Ascending aorta (tissue), 2 donors: Measurements from ENCODE around the gene TNNI3K. TPM values are rescaled to one million over a fixed set of nuclear protein-coding genes. Genes with fewer than 3 reads are reported as not detected.

Source experiments
- DNase-seq, 2 donors: peaks; one replicate each; pipeline ENCODE4 v3.0.0-alpha.2; 2019; ENCODE audit warnings: low spot score in 2 of 2
- H3K27ac ChIP-seq, 2 donors: fragments of 200-600 bp; sonication (generic); one replicate each; pipeline ENCODE4 v1.5.1; 2016 to 2017; ENCODE audit warnings: mild to moderate bottlenecking in 1 of 2
- H3K27me3 ChIP-seq: fragments of 200-600 bp; sonication (generic); one replicate; pipeline ENCODE4 v1.5.1; 2017
- H3K36me3 ChIP-seq, 2 donors: fragments of 200-600 bp; sonication (generic); one replicate each; pipeline ENCODE4 v1.5.1; 2016
- H3K4me1 ChIP-seq, 2 donors: fragments of 200-600 bp; sonication (generic); one replicate each; pipeline ENCODE4 v1.5.1; 2016 to 2017; ENCODE audit warnings: mild to moderate bottlenecking in 1 of 2
- H3K4me3 ChIP-seq, 2 donors: fragments of 200-600 bp; sonication (generic); one replicate each; pipeline ENCODE4 v1.5.1; 2016 to 2017; ENCODE audit warnings: mild to moderate bottlenecking in 1 of 2
- H3K9me3 ChIP-seq, 2 donors: fragments of 200-600 bp; sonication (generic); one replicate each; pipeline ENCODE4 v1.5.1; 2016
- intact Hi-C: fragments of 100-400 bp; cut with DNase I; formaldehyde crosslinking; loops from one replicate; pipeline ENCODE4 v1.15.1; 2023
- total RNA-seq: library from RNA; depleted of rRNA; stranded (reverse); fragments of >200 nt; gene quantifications from one replicate; pipeline ENCODE4 v1.1.0, GENCODE V29; 2016
- TF ChIP-seq, protein P1 (sequence below), 3 experiments: fragments of 200-600 bp in 2 of 3; fragments of 450-650 bp in 1 of 3; sonication (generic) in 2 of 3; IDR thresholded peaks; one replicate each; pipeline ENCODE4 v1.5.1; 2016 to 2019; ENCODE audit warnings: antibody characterized with exemption in 3 of 3, mild to moderate bottlenecking in 1 of 3, moderate library complexity in 1 of 3

Gene TNNI3K
- total RNA-seq, 1 donor from 2014 or later: 3.9 TPM

DNA sequence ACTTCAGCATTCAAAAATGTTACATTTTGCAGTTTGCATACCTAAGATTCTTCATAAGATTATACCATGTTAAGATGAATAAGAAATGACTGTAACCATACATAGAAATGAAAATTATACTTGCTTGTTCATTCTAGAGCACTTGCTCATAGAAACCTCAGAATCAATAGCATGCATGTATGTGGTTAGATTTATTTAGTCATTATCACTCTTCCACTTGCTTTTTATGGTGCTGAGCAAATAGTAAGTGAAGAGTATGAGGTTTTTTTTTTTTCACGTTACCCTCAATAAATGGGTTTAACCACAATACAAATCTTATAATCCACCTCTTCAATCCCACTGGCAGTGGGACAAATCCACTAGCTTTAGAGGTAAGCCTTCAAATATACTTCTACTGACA, 192.5 kb downstream of the TNNI3K start:
- H3K36me3 ChIP-seq: no peaks in the 10 kb centered on the region
- H3K27ac ChIP-seq: no peak overlapping the region
- H3K4me1 ChIP-seq: no peaks in the 10 kb centered on the region
- DNase-seq: no peak
- no peaks in the 10 kb centered on the region for H3K27me3 ChIP-seq
- no peak overlapping the region for H3K4me3 ChIP-seq
- intact Hi-C loops: no loop called here
- no peaks in the 10 kb centered on the region for H3K9me3 ChIP-seq
- TF ChIP-seq, protein P1, sequence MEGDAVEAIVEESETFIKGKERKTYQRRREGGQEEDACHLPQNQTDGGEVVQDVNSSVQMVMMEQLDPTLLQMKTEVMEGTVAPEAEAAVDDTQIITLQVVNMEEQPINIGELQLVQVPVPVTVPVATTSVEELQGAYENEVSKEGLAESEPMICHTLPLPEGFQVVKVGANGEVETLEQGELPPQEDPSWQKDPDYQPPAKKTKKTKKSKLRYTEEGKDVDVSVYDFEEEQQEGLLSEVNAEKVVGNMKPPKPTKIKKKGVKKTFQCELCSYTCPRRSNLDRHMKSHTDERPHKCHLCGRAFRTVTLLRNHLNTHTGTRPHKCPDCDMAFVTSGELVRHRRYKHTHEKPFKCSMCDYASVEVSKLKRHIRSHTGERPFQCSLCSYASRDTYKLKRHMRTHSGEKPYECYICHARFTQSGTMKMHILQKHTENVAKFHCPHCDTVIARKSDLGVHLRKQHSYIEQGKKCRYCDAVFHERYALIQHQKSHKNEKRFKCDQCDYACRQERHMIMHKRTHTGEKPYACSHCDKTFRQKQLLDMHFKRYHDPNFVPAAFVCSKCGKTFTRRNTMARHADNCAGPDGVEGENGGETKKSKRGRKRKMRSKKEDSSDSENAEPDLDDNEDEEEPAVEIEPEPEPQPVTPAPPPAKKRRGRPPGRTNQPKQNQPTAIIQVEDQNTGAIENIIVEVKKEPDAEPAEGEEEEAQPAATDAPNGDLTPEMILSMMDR (IDR thresholded peaks at IDR 0.05): no peak

DNA sequence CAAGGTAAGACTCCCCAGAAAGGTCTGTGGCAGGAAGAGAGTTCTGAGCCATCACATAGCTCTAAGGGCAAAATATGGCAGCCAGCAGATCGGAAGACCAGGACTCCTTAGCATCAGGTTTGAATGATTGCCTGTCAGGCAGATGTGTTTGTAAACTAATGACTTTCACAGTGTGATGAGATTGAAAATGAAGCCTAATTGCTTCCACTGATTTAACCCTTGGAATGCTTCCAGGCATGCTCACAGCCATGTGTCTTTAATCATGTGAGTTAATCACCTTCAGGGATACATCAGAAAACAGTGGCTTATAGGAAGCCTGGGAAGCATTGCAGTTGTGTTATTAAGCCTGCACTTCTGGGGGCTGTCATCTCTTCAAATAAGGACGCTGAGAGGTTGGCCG, 194.4 kb downstream of the TNNI3K start:
- TF ChIP-seq, protein P1 (IDR thresholded peaks at IDR 0.05): no peak
- H3K36me3 ChIP-seq: no peaks in the 10 kb centered on the region
- no peaks in the 10 kb centered on the region for H3K9me3 ChIP-seq
- H3K27ac ChIP-seq: no peak overlapping the region
- no peaks in the 10 kb centered on the region for H3K4me1 ChIP-seq
- no peak overlapping the region for H3K4me3 ChIP-seq
- no peak for DNase-seq
- H3K27me3 ChIP-seq: no peaks in the 10 kb centered on the region
- intact Hi-C loops: no loop called here

DNA sequence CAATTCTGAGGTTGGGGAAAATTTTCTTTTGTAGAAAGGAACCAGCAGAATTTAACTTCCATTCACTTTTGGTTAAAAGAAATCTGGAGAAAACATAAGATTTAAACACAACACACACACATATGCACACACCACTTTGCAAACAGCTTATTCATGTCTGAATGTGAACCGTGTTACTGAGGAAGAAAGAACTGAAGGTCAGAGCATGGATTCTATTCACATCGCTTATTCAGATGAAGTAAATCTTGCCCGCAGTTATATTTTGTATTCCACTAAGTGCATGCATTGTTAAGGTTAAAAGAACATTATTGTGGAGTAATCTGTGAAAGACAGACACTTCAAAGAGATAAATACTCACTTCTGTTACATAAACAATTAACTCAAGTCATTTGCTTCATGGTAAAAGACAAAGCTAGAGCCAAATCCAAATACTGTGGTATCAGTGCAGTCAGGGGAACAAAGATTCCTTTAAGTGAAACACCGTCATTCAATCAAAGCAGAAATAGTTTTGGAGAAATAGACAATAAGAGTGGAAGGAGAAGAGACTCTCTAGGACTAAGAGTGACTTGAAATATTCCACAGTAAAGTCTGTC, 195.3 kb downstream of the TNNI3K start:
- DNase-seq: no peak
- H3K4me3 ChIP-seq: no peak overlapping the region
- TF ChIP-seq, protein P1 (IDR thresholded peaks at IDR 0.05): no peak
- no peaks in the 10 kb centered on the region for H3K4me1 ChIP-seq
- no peaks in the 10 kb centered on the region for H3K27me3 ChIP-seq
- H3K27ac ChIP-seq: no peak overlapping the region
- H3K9me3 ChIP-seq: no peaks in the 10 kb centered on the region
- intact Hi-C loops: loop anchor here (10.0 kb wide), 1 partner anchor 1746 kb away; no protein-coding TSS in a partner anchor
- no peaks in the 10 kb centered on the region for H3K36me3 ChIP-seq

DNA sequence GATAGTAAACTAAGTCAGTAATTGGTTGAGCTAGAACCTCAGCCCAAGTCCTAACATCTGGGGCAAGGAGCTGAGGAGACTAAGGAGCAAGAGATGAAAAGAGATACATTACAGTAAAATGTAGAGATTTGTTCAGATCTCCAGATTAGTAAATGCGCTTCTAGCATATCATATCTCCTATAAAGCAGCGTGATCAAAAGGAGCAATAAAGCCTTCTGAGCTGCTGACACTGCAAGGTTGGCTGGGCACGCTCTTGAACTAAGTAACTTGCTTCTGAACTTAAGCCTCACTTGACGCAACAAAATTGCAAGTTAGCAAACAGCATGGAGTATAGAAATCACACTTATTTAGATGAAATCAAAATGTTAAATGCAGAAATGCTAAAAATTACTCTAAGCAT, 196.3 kb downstream of the TNNI3K start:
- intact Hi-C loops: loop anchor here (10.0 kb wide), 1 partner anchor 1747 kb away; no protein-coding TSS in a partner anchor
- no peak for DNase-seq
- Histone ChIP-seq H3K36me3 (no peaks in the 10 kb centered on the region), H3K27me3 (no peaks in the 10 kb centered on the region), H3K4me3 (no peak overlapping the region), H3K4me1 (no peaks in the 10 kb centered on the region), H3K9me3 (no peaks in the 10 kb centered on the region), H3K27ac (no peak overlapping the region)
- TF ChIP-seq, protein P1 (IDR thresholded peaks at IDR 0.05): no peak

DNA sequence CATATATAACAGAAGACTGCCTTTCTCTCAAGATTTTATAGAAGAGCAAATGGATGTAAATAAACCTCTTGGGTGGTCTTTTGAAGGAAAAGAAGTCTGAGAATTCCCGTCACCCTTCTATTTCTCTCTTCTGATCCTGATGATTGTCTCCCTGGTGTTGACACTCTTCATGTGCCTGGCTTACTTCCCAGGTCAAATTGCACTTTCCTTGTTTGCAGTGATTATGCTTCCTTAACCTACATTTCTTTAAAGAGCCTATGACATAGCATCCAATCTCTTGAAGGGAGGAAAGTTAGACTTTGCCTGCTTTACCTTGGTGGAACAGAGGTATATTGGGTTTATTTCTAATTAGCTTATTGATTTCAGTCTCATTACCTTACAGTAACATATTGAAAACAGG, 197.1 kb downstream of the TNNI3K start:
- Histone ChIP-seq H3K27me3 (no peaks in the 10 kb centered on the region), H3K9me3 (no peaks in the 10 kb centered on the region), H3K36me3 (no peaks in the 10 kb centered on the region), H3K27ac (no peak overlapping the region), H3K4me1 (no peaks in the 10 kb centered on the region), H3K4me3 (no peak overlapping the region)
- no peak for DNase-seq
- intact Hi-C loops: loop anchor here (10.0 kb wide), 1 partner anchor 1748 kb away; no protein-coding TSS in a partner anchor
- TF ChIP-seq, protein P1 (IDR thresholded peaks at IDR 0.05): no peak
